Left renal pelvis (tissue), 4 donors: Measurements from ENCODE around the gene TMPRSS11D. TPM values are rescaled to one million over a fixed set of nuclear protein-coding genes. Genes with fewer than 3 reads are reported as not detected.

Source experiments
- DNase-seq, 4 donors: peaks; one replicate each; pipeline ENCODE4 v3.0.0-alpha.2; 2013; ENCODE audit warnings: low read depth in 4 of 4, low spot score in 3 of 4
- polyA plus RNA-seq, 4 donors: library from polyadenylated mRNA; unstranded; fragments of 120-200 nt; gene quantifications; one replicate each; pipeline ENCODE4 v1.2.1, GENCODE V29; 2013; ENCODE audit not compliant: insufficient read length in 4 of 4

TMPRSS11D gene
- polyA plus RNA-seq, 4 donors: 0.24 TPM; not detected in 3

- DNase-seq: no peak
Observed at GRCh38 chr4:67776746-67777145, 107.1 kb downstream of the TMPRSS11D start.

Other genes with a start within 250 kb of the TMPRSS11D start
- 10 to 100 TPM; 42.4 to 65.4 (median 58.7) TPM for gene UBA6, start 182.8 kb downstream of the TMPRSS11D start, polyA plus RNA-seq
- gene GNRHR, start 129.6 kb downstream of the TMPRSS11D start, polyA plus RNA-seq: 1 to 10 TPM in 1 of 4 donors, under 1 TPM in 3; 0.31 to 1.0 (median 0.50) TPM
- gene TMPRSS11A, start 79.5 kb upstream of the TMPRSS11D start, polyA plus RNA-seq: under 1 TPM in 1 of 4 donors, not detected in 3; 0.12 TPM
- not detected for gene TMPRSS11F, start 245.9 kb upstream of the TMPRSS11D start, polyA plus RNA-seq